GM23248 (cell line): Measurements from ENCODE around the gene EEF1B2.

Experiments used
- EZH2 ChIP-seq: fragments of 200-600 bp; sonication (generic); IDR thresholded peaks from 2 replicates; pipeline ENCODE4 v1.6.1; 2018; ENCODE audit warnings: antibody characterized with exemption, mild to moderate bottlenecking; ENCODE audit not compliant: insufficient read depth, poor library complexity, severe bottlenecking
- EZH2phosphoT487 ChIP-seq: fragments of 200-600 bp; sonication (generic); IDR thresholded peaks from 2 replicates; pipeline ENCODE4 v1.6.1; 2018; ENCODE audit warnings: antibody characterized with exemption, moderate library complexity, mild to moderate bottlenecking, low read depth; ENCODE audit not compliant: insufficient read depth

- TF ChIP-seq EZH2phosphoT487, result no peak
- TF ChIP-seq EZH2, result no peak
Observed at GRCh38 chr2:206150631-206151030, 9.1 kb upstream of the EEF1B2 start.
